Epithelial cell of prostate (primary cell): ENCODE measurements around the gene B4GALNT1.

Experiments
- DNase-seq: peaks from one replicate; pipeline ENCODE4 v3.0.0-alpha.2; 2011; ENCODE audit warnings: low read depth, low spot score
- H3K27ac ChIP-seq: fragments of 450-650 bp; 2 replicates; pipeline ENCODE4 v1.5.1; 2017; ENCODE audit warnings: mild to moderate bottlenecking

B4GALNT1 gene

DNA sequence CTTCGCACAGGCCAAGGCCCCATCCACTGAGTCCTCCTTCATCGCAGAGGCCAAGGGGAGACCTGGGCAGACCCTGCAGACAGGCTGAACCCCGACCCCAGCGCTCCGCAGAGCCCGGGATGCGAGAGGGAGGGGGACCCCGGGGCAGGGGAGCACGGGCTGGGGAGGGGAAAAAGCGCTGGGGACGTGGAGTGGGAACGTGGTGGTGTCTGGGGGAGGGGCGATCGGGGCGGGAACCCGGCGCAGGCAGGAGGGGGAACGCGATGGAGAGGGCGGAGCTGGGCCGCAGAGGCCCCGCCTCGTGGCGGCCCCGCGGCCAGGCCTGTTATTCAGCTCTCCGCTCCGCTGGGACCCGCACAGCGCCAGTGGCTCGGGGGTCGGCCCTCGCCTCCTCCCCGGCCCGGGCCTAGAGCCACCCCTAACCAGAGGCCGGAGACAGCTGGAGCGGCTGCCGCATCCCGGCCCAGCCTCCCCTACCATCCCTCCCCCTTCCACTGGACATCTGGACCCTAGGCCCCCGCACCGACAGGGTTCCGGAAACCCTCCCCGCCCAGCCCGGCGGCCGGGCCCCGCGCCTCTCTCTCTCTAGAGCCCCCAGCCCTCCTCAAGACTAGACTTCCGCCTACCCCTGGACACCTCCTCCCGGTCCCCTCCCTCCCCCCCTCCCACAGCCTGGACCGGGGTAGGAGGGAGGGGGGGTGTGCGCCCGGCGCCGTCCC, 21.7 kb downstream of the B4GALNT1 start, which contains the start of gene ARHGEF25:
ARHGEF25 (plus strand) TSS at position 328 of the 719 bp plus-strand sequence. CDS start 460 bp downstream, outside the sequence.
- H3K27ac ChIP-seq: no peak within 1 kb of the TSS

GRCh38 chr12:57610554-57611107, 22.4 kb downstream of the B4GALNT1 start:
- H3K27ac ChIP-seq: no peak overlapping the region

More for the DNA sequence above, 21.7 kb downstream of the B4GALNT1 start, which contains the start of gene ARHGEF25:
- no peak for DNase-seq

DNA sequence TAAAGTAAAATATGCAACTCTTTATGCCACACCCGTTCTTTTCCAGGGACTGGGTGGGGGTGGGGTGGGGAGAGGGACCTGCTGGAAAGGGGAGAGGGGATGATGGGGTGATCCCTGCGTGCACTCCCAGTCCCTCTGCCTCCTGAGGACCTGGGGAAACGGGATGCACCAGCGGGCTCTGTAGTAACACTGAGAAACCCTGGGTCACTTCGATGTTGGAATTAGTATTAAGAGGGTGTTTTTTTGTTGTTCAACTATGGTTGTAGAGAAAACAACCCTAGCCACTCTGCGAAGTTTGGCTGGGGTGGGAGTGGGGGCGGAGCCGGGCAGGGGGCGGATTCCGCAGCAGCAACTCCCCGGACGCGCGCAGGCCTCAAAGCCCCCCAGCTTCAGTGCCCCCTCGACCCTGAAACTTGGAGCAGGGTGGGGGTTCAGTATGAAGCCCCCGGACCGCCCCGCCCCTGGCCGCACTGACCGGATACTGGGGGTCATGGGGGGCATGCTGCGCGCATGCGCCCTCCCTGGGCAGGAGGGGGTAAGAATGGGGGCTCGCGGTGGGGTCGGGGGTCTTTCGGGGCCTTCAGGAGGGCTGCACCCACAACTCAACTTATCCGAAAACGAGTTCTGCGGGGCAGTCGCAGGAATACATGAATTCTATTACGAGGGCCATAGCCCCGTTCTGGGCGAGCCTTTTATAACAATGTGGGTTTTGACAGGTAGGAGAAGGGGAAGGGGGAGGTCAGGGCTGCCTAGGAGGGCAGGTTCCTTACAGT, 23.0 kb downstream of the B4GALNT1 start:
- no peak for DNase-seq
- no peak overlapping the region for H3K27ac ChIP-seq

More at GRCh38 chr12:57610554-57611107, 22.4 kb downstream of the B4GALNT1 start:
- no peak for DNase-seq

- DNase-seq: no peak
- H3K27ac ChIP-seq: no peak overlapping the region
Observed at GRCh38 chr12:57609101-57609780, 23.8 kb downstream of the B4GALNT1 start.

DNA sequence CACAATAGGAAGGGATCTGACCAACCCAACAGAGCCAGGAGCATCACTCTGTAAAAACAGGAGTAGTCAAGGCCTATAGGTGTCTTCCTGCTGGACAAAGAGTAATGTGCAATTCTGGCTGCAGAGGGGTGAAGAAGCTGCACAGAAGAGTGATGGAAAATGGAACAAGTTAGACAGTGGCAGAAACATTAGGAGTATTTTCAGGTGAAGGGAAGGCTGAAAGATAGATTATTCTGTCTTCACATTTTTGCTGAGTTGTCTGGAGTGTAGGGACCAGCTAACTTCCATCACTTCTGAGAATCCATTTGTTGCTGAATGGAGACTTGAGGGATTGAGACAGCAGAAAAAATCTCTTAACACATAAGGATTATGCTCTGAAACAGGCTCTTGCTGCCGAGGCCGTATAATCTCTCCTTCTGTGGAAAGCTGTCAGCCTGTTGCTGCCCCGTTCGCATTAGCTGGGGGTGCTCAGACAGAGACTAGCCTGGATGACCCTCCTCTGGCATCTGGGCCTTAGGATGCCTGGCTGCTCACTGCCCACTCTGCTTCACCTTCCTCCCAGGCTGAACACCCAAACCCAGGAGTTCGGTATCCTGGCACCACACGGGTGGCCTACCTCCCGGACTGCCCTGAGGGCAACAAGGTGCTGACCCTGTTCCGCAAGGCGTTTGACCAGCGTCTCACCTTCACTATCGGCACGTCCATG, 24.9 kb downstream of the B4GALNT1 start:
- no peak for DNase-seq

GRCh38 chr12:57606821-57607220, 26.2 kb downstream of the B4GALNT1 start:
- no peak for DNase-seq
- no peak overlapping the region for H3K27ac ChIP-seq

More for the DNA sequence above, 24.9 kb downstream of the B4GALNT1 start:
- no peak overlapping the region for H3K27ac ChIP-seq

GRCh38 chr12:57606399-57606798, 26.6 kb downstream of the B4GALNT1 start:
- no peak for DNase-seq
- no peak overlapping the region for H3K27ac ChIP-seq

- no peak overlapping the region for H3K27ac ChIP-seq
- no peak for DNase-seq
Observed at GRCh38 chr12:57605811-57606311, 27.1 kb downstream of the B4GALNT1 start.

DNA sequence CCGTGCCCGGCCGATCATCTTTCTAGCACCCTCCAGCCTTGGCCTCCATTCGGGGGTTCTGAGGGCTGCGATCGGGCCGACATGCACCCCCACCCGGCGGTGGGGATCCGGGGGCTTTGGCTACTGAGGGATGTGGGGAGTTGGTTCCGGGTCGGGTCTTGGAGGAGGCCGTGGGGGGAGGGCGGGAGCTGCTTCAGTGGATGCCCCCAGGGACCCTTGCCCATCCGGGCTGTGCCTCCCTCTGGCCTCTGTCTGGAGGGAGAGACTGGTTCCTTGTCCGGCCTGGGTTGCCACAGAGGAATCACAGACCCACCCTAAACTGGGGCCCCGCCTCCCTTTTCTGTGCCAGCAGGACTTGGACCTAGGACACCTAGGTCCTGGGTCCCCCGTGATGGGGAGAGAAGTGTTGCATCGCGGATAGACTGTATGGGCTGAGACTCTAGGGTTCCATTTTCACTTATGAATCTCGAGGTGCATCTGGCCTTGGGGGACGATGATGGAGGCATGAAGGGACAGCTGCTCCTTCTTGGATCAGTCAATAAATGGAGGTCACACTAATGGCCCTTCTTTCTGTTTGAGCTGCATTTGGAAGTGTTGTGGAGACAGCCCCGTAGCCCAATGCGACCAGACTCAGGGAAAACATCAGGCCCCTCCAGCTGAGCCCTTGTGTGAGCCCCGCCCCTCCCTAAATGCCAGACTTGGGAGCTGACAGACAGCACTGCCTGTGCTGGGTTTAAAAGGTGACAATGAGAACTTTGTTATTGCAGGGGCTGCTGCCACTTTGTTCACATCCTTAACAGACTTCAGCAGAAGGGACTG, 27.8 kb downstream of the B4GALNT1 start:
- peak overlapping the region; percentile 8 for H3K27ac ChIP-seq
- no peak for DNase-seq

- no peak for DNase-seq
- H3K27ac ChIP-seq: peak within 1 kb of the TSS; percentile 8
Observed at GRCh38 chr12:57604454-57604991, 28.5 kb downstream of the B4GALNT1 start, which contains the start of gene DTX3. Gene DTX3, plus strand, starts transcription at chr12:57604824. Its CDS starts 1,694 bp downstream, at chr12:57606518.

DNA sequence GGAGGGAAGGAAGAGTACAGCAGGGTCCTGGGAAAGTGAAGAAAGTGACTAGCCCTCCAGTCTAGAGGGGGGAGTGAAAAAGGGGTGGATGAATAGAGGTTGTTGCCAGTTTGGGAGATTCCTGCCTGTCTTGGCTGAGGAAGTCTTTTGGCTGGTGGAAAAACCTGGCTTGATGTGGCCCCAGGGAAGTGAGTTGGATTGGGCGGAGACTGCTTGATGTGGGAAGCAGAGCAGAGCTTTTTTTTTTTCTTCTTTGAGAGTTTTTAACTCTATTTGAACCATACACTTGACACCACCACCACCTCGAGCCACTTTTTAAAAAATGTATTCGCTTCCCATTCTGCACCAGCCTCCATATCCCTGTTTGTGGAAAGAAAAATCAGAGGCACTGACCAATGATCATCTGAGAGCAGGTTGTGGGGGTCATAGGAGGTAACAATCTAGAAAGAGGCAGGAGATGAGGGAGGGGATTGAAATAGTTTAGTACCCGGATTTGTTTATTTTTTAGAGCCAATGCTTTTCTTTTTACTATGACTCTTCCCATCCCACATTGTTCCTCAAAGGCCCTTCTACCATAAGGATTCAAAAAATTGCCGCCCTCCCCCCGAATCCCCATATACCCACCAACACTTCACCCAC, 29.1 kb downstream of the B4GALNT1 start:
- no peak for DNase-seq
- peak overlapping the region; percentile 8 for H3K27ac ChIP-seq

GRCh38 chr12:57603324-57603723, 29.7 kb downstream of the B4GALNT1 start:
- no peak for DNase-seq
- H3K27ac ChIP-seq: peak overlapping the region; percentile 8

DNA sequence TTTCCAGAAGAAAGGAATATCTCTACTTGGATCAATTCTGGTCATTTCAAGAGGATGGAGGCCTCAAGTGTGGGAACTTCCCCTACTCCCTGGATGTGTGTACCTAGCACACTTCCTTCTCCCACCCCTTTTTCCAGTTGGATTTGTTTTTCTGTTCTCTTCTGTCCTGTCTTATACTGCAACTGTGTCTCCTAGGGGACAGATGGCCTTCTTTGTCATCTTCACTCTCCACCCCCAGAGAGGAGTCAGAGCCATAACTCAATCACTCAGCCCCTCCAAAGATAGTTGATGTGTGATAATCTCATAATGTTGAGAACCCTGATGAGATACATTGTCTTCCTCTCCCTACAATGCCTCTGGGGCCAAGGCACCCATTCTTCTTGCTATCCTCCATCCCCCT, 30.5 kb downstream of the B4GALNT1 start:
- H3K27ac ChIP-seq: no peak overlapping the region
- DNase-seq: no peak

GRCh38 chr12:57600395-57600794, 32.6 kb downstream of the B4GALNT1 start:
- no peak overlapping the region for H3K27ac ChIP-seq
- no peak for DNase-seq

GRCh38 chr12:57593187-57593586, 39.8 kb downstream of the B4GALNT1 start:
- no peak overlapping the region for H3K27ac ChIP-seq
- no peak for DNase-seq

DNA sequence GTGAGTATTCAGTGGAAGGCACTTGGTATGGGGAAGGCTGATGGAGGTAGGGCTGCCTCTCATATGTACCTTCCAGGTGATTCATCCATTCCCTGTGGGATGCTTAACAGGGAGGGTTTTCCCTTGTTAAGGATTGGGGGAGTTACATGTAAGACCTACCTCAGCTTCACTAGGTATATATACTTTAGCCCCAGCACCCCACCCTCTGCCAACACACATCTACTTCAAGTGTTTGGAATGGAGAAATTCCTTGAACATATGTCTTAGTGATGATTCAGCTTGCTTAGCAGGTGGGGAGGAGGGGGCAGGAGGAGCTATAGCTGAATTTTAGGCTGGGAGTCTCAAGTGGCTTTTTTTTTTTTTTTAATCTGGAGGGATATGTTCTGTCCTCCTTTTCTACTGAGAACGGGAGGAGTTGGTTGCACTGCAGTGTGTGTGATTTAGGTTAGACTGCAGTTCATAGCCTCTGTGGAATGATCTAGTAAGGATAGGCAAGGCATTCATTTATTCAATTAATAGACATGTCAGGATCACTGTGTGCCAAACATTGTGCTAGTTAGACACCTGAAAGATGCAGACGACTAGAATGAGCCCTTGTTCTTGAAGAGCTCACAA, 40.3 kb downstream of the B4GALNT1 start:
- no peak for DNase-seq
- H3K27ac ChIP-seq: peak overlapping the region; percentile 64

- DNase-seq: no peak
- peak overlapping the region; percentile 64 for H3K27ac ChIP-seq
Observed at GRCh38 chr12:57591782-57592325, 41.1 kb downstream of the B4GALNT1 start.
